GM12801 (cell line): ENCODE results near the gene ZBTB20.

Source experiments
- TF ChIP-seq, protein P1 (sequence below): IDR thresholded peaks from one replicate; pipeline ENCODE4 v1.5.1; 2011; ENCODE audit warnings: control low read depth; ENCODE audit not compliant: insufficient read length; ENCODE audit errors: extremely low read depth

ZBTB20 gene

DNA sequence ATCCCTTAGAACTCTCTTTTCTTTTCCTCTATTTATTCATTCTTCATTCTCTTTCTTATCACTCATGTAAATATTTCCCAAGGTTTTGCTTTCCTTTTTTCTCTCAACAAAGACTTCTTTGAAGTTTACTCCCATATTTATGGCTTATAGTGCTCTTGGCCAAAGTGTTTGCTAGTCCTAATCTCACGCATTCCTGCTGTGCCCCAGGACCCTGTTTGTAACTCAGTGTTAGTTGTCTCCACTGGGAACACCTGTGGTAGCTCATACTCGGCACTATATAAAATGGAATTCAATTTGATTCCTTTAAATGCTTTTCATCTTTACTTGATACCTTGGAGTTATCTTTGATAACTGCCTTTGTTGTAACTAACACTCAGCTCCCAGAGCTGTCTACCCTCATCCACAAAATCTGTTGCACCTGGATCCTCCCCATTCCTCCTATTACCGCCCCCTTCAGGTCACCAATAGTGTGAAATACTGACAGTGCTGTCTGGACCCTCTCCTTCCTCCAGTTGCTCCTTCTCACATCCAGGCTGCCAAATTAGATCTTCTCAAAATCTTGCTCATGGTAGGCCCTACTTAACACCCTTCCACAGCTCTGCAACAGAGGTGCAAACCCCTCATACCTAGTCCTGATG, 776.4 kb downstream of the ZBTB20 start:
- TF ChIP-seq, protein P1, sequence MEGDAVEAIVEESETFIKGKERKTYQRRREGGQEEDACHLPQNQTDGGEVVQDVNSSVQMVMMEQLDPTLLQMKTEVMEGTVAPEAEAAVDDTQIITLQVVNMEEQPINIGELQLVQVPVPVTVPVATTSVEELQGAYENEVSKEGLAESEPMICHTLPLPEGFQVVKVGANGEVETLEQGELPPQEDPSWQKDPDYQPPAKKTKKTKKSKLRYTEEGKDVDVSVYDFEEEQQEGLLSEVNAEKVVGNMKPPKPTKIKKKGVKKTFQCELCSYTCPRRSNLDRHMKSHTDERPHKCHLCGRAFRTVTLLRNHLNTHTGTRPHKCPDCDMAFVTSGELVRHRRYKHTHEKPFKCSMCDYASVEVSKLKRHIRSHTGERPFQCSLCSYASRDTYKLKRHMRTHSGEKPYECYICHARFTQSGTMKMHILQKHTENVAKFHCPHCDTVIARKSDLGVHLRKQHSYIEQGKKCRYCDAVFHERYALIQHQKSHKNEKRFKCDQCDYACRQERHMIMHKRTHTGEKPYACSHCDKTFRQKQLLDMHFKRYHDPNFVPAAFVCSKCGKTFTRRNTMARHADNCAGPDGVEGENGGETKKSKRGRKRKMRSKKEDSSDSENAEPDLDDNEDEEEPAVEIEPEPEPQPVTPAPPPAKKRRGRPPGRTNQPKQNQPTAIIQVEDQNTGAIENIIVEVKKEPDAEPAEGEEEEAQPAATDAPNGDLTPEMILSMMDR = no peak

DNA sequence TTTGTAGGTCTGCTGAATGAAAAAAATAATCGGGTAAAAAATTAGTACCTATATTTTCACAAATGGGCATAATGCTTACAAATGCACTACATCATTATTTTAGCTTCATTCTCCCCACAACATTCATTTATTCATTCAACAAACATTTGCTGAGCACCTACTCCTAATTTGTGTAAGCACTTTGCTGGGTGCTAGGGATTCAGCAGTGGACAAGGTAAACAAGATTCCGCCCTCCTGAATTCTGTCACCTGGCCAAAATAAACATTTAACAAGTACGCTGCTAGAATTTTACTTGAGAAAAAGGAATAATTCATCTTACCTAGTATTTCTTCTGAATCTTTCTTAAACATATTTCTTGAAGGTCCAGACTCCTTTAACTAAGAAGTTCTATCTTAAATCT, 781.2 kb downstream of the ZBTB20 start:
- TF ChIP-seq, protein P1 = no peak

DNA sequence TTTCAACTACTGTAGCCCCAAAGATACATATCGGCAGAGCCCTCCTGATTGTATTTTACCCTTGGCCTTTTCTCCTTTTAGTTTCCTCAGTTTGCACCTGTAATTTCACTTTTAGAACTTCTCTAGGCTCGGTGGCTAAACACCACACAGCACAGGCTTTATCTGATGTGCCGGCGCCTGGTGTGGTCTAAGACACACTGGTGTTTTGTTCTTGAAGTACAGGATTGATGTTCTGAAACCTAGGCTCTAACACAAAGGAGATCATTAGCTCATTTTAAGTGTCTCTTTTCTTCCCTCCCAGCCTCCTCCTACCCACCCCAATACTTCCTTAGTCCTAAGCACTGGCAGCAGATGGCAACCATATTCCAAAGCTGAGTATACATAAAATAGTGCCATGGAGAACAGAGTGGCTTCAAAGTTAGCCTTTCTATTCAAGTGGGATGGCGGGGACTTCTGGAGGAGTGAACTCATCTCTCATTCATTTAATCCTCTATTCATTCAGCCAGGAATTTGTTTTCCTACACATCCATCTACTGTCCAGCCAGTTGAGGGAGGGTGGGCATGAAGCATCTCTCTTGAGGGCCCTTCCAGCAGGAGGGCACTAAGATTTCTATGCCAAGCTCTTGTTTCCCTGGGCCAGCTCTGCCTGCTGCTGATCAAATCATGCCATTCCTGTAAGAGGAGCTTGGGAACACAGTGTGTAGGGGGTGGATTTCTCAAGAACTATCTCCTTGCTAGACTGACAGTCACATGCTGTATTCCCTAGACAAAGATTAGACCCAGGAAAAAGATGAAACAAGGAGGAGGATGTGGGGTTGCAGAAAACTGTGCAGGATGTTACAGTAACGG, 782.1 kb downstream of the ZBTB20 start:
- TF ChIP-seq, protein P1 = no peak

DNA sequence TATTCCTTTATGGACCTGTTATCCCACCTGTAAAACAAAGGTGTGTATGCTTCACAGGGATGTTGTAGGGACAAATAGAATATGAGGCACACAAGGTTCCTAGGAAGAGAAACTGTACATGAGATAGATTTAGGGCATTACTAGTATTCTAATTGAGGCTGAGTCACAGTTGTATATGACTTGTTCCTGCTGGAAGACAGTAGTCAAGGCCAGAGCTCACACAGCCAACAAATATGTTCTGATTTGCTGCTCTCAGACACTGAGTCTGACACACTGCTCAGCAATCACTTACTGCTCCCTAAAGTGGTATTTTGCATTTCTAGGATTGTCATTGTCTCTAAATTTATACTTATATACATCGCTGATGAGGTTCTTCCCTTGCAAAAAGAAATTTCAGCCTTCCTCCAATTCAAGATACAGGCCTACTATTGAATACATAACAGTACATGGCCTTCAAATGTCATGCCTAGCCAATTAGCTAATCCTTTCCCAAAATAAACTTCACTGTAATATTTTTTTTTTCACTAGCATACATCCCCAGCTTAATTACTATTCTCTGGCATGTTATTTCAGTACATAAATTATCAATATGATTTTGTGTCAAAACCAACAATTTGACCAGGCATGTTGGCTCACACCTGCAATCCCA, 783.4 kb downstream of the ZBTB20 start:
- TF ChIP-seq, protein P1 = no peak

DNA sequence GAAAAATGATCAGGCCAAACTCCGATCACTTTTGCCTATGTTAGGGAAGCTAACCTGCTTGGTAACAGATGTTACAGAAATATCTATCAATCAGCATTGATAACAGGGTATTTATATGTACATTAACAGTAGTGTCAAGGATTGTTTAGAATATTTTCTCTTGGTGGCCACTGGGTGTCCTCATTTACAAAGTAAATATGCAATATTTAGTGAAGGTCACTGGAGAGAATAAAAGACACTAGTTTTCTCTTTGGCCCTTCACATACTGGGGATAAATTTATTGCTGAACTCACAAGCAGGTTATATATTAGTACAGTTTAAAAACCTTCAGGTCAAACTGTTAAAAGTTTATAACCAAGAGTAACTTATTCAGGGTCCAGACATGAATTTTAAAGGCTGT, 784.3 kb downstream of the ZBTB20 start:
- TF ChIP-seq, protein P1 = no peak

DNA sequence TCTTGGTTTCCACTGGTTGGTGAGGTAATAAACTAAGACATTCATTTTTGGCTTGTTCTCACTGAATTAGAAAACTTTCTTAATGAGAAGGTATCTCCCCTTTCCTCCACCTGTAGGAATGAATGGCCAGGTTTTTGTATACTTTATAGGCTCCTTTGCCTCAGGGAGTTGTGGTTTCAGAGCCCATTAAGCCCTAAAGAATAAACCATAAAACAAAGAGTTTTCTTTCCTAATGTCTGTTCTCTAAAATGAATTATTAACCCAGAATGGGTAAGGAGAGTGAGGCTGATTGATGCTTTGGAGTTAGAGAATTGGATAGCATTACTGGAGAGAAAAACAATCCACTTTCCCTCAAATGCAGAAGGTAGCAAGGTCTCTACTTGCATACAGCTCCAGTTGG, 785.7 kb downstream of the ZBTB20 start:
- TF ChIP-seq, protein P1 = no peak

DNA sequence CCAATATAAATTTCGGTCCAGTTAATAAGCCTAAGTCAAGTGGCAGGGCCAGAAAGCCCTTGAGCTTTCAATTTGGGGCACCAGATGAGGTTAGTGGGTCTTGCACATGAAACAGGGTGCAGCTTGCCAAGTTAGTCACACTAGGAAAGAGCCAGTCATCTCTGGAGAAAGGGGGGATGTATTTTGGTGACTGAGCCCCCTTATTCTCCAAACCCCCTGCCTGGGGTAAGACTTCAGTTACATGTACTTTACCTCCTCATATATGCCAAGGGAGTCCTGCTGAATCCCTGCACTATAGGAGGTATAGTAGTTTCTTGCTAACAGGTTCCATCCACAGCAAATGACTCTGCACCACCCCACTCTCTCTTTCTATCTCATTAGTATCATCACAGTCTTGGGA, 790.6 kb downstream of the ZBTB20 start:
- TF ChIP-seq, protein P1 = no peak
